ENCODE data around the gene RAD17. TPM values are rescaled to one million over a fixed set of nuclear protein-coding genes. Genes with fewer than 3 reads are reported as not detected.

RAD17 gene
- total RNA-seq, 1 donor from 2014 or later = 24.5 TPM

DNA sequence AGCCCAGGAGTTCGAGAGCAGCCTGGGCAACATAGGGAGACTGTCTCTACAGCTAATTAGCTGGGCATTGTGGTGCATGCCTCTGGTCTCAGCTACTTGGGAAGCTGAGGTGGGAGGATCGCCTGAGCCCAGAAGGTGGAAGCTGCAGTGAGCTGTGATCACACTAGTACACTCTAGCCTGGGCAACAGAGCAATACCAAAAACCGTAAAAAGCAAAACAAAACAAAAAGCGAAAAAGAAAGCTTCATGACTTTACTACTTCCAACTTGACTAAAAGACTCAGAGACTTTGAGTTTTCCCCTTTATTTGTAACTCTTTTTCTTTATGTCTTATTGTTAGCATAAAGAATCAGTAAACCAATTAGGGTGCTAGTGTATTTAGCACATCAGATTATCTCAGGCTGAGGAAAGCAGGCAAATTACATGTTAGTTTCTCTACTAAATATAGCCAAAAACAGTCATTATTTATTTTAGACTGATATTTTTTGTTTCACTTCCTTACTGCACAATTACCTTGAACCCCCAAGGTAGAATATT is 5.4 kb downstream of the RAD17 start:
- no peaks in the 10 kb centered on the region for H3K9me3 ChIP-seq (ENCODE audit: control insufficient read depth in 3 of 3, low read length in 3 of 3)
- H3K27ac ChIP-seq (ENCODE audit: low read depth, low read length) = no peak overlapping the region
- H3K4me3 ChIP-seq (ENCODE audit: low read length in 3 of 3) = no peak overlapping the region
- no peak overlapping the region for H3K9ac ChIP-seq (ENCODE audit: low read depth in 1 of 3, low read length in 3 of 3)
- no peaks in the 10 kb centered on the region for H3K27me3 ChIP-seq (ENCODE audit: control insufficient read depth in 3 of 3, insufficient read depth in 3 of 3, low read length in 3 of 3)
- H3K36me3 ChIP-seq (ENCODE audit: control insufficient read depth in 3 of 3, insufficient read depth in 3 of 3, low read length in 3 of 3) = peaks cover 9 to 21% (median 14%) of the 10 kb centered on the region in 3 donors
- peaks cover 4 to 5% (median 5%) of the 10 kb centered on the region in 3 donors for H3K4me1 ChIP-seq (ENCODE audit: control insufficient read depth in 3 of 3, insufficient read depth in 3 of 3, low read length in 3 of 3)

DNA sequence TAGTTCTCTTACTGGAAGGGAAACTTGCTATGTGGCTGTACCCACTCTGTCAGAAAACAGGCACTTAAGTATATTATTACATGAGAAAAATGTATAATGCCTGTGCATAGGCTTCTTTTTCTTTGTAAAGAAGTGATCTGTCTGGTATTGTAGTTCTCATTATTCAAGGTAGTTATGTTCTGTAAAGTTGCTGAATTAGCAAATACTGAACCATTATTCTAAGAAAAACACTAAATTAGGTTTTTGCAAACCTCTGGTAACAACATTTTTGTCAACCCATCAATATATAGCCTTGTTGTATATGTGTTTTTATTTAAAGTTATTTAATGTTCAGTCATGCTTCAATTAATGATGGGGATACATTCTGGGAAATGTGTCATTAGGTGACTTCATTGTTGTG is 8.8 kb downstream of the RAD17 start:
- no peaks in the 10 kb centered on the region for H3K9me3 ChIP-seq (ENCODE audit: control insufficient read depth in 3 of 3, low read length in 3 of 3)
- no peaks in the 10 kb centered on the region for H3K4me1 ChIP-seq (ENCODE audit: control insufficient read depth in 3 of 3, insufficient read depth in 3 of 3, low read length in 3 of 3)
- H3K27me3 ChIP-seq (ENCODE audit: control insufficient read depth in 3 of 3, insufficient read depth in 3 of 3, low read length in 3 of 3) = no peaks in the 10 kb centered on the region
- H3K4me3 ChIP-seq (ENCODE audit: low read length in 3 of 3) = no peak overlapping the region
- no peak overlapping the region for H3K27ac ChIP-seq (ENCODE audit: low read depth, low read length)
- H3K36me3 ChIP-seq (ENCODE audit: control insufficient read depth in 3 of 3, insufficient read depth in 3 of 3, low read length in 3 of 3) = peaks cover 15 to 31% (median 26%) of the 10 kb centered on the region in 3 donors
- no peak overlapping the region for H3K9ac ChIP-seq (ENCODE audit: low read depth in 1 of 3, low read length in 3 of 3)

DNA sequence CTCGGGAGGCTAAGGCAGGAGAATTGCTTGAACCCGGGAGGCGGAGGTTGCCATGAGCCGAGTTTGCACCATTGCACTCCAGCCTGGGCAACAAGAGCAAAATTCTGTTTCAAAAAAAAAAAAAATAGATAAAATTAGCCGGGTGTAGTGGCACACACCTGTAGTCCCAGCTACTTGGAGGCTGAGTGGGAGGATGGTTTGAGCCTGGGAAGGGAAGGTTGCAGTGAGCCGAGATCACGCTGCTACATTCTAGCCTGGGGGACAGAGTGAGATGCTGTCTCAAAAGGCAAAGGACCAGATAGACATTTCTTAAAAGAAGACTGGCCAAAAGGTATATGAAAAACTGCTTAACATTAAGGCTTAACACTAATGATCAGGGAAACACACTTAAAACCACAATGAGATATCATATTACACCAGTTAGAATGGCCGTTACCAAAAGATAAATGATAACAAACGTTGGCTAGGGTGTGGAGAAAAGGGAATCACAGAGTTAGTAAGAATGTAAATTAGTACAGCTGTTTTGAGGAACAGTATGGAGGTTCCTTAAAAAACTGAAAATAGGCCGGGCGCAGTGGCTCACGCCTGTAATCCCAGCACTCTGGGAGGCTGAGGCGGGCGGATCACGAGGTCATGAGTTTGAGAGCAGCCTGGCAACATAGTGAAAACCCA is 35.2 kb downstream of the RAD17 start:
- Histone ChIP-seq H3K9me3 (ENCODE audit: control insufficient read depth in 3 of 3, low read length in 3 of 3) (no peaks in the 10 kb centered on the region), H3K4me1 (ENCODE audit: control insufficient read depth in 3 of 3, insufficient read depth in 3 of 3, low read length in 3 of 3) (no peaks in the 10 kb centered on the region), H3K27ac (ENCODE audit: low read depth, low read length) (no peak overlapping the region), H3K9ac (ENCODE audit: low read depth in 1 of 3, low read length in 3 of 3) (no peak overlapping the region), H3K36me3 (ENCODE audit: control insufficient read depth in 3 of 3, insufficient read depth in 3 of 3, low read length in 3 of 3) (peaks cover 14 to 20% (median 18%) of the 10 kb centered on the region in 3 donors), H3K27me3 (ENCODE audit: control insufficient read depth in 3 of 3, insufficient read depth in 3 of 3, low read length in 3 of 3) (no peaks in the 10 kb centered on the region), H3K4me3 (ENCODE audit: low read length in 3 of 3) (no peak overlapping the region)

DNA sequence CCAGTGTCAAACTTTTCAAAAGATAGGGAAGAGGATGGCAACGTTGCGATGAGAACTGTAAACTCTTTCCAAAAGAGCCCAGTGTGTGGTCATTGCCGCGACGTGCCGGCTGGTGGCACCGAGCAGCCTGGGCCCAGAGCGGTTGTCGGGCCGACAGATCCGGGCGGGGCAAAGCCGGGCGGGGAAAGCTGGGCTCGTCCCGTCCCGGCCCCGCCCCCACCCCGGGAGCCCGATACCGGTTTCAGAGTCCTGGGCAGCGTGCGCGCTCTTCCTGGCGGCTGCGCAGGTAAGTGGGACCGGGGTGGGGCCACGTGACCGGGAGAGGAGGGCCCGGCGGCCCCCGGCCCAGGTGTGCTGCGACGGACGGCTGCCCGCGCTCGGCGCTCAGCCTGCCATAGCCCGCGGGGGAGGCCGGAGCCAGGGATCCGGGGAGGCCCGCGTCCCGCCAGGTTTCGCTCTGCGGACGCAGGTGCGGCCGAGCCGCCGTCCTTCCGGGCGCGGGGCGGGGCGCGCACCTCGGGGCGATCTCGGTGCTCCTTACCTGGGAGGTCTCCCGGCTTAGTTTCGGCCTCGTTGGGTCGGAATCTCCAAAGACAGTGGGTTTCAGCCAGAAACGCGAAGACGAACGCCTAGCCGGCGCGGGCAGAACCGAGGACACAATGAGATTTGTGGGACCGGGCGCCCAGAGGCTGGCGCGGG is 45.4 kb downstream of the RAD17 start, which contains the start of gene MARVELD2:
MARVELD2 (plus strand) TSS at position 232 of the 699 bp plus-strand sequence. CDS start 4,270 bp downstream, outside the sequence.
- peaks cover 0 to 18% (median 9%) of the 10 kb centered on the region in 3 donors for H3K36me3 ChIP-seq (ENCODE audit: control insufficient read depth in 3 of 3, insufficient read depth in 3 of 3, low read length in 3 of 3)
- no peak within 1 kb of the TSS for H3K27ac ChIP-seq (ENCODE audit: low read depth, low read length)

DNA sequence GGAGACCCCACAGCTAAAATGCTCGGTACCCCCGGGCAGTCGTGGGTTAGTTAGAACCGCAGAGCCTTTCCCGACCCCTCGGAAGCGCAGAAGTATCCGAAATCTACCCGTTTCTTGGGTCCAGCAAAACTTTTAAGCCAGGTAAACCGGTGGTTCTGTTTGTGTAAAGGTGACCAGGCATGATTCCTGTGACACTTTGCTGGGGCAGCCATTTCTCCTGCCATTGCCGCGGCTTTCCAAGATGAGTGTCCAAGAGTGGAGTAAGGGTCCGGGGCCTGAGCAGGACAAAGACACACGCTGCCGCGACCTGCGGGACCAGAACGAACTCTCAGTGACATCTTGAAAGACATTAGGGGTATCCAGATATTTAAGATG is 46.0 kb downstream of the RAD17 start:
- Histone ChIP-seq H3K36me3 (ENCODE audit: control insufficient read depth in 3 of 3, insufficient read depth in 3 of 3, low read length in 3 of 3) (peaks cover 0 to 15% (median 9%) of the 10 kb centered on the region in 3 donors), H3K27me3 (ENCODE audit: control insufficient read depth in 3 of 3, insufficient read depth in 3 of 3, low read length in 3 of 3) (no peaks in the 10 kb centered on the region), H3K27ac (ENCODE audit: low read depth, low read length) (no peak overlapping the region), H3K4me3 (ENCODE audit: low read length in 3 of 3) (no peak overlapping the region), H3K9ac (ENCODE audit: low read depth in 1 of 3, low read length in 3 of 3) (no peak overlapping the region), H3K9me3 (ENCODE audit: control insufficient read depth in 3 of 3, low read length in 3 of 3) (no peaks in the 10 kb centered on the region), H3K4me1 (ENCODE audit: control insufficient read depth in 3 of 3, insufficient read depth in 3 of 3, low read length in 3 of 3) (no peaks in the 10 kb centered on the region)

More for the DNA sequence above, 45.4 kb downstream of the RAD17 start, which contains the start of gene MARVELD2:
- no peak within 1 kb of the TSS for H3K9ac ChIP-seq (ENCODE audit: low read depth in 1 of 3, low read length in 3 of 3)
- no peak within 1 kb of the TSS for H3K4me3 ChIP-seq (ENCODE audit: low read length in 3 of 3)
- H3K27me3 ChIP-seq (ENCODE audit: control insufficient read depth in 3 of 3, insufficient read depth in 3 of 3, low read length in 3 of 3) = no peaks in the 10 kb centered on the region
- H3K4me1 ChIP-seq (ENCODE audit: control insufficient read depth in 3 of 3, insufficient read depth in 3 of 3, low read length in 3 of 3) = no peaks in the 10 kb centered on the region
- H3K9me3 ChIP-seq (ENCODE audit: control insufficient read depth in 3 of 3, low read length in 3 of 3) = no peaks in the 10 kb centered on the region

DNA sequence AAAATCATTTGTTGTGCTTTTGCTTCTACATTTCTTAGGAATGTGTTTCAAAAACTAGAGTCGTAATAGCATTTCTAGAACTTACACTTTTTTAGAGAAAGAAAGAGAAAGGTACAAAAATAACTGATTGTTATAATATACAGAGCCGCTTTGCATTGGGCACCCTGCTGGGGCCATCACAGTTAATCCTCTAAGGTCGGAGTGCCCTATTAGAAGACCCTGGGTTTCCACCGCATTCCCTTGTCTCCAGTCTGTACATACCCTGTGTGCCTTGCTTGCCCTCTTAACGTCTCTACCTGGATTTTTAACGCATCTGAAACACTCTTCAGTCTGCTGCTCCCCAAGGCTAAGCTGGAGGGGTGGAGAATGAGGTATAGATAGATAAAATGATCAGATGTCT is 46.6 kb downstream of the RAD17 start:
- Histone ChIP-seq H3K4me3 (ENCODE audit: low read length in 3 of 3) (no peak overlapping the region), H3K27me3 (ENCODE audit: control insufficient read depth in 3 of 3, insufficient read depth in 3 of 3, low read length in 3 of 3) (no peaks in the 10 kb centered on the region), H3K9me3 (ENCODE audit: control insufficient read depth in 3 of 3, low read length in 3 of 3) (no peaks in the 10 kb centered on the region), H3K36me3 (ENCODE audit: control insufficient read depth in 3 of 3, insufficient read depth in 3 of 3, low read length in 3 of 3) (peaks cover 0 to 14% (median 9%) of the 10 kb centered on the region in 3 donors), H3K9ac (ENCODE audit: low read depth in 1 of 3, low read length in 3 of 3) (no peak overlapping the region), H3K4me1 (ENCODE audit: control insufficient read depth in 3 of 3, insufficient read depth in 3 of 3, low read length in 3 of 3) (no peaks in the 10 kb centered on the region), H3K27ac (ENCODE audit: low read depth, low read length) (no peak overlapping the region)

DNA sequence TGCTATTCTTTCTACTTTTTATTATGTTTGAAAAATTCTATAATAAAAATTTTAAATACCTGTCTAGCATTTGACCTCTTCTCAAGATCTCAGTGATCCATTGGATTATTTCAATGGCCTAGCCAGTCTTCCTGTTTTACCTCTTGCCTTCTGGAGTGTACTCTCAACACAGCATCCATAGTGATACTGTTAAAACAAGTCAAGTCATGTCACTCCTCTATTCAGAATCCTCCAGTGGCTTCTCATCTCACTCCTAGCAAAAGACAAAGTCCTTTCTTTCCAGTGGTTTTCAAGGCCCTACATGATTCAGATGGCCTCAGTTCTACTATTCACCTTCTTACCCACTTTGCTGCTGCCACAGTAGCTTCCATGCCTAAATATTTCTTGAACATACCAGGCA is 47.1 kb downstream of the RAD17 start:
- Histone ChIP-seq H3K9ac (ENCODE audit: low read depth in 1 of 3, low read length in 3 of 3) (no peak overlapping the region), H3K27me3 (ENCODE audit: control insufficient read depth in 3 of 3, insufficient read depth in 3 of 3, low read length in 3 of 3) (no peaks in the 10 kb centered on the region), H3K36me3 (ENCODE audit: control insufficient read depth in 3 of 3, insufficient read depth in 3 of 3, low read length in 3 of 3) (peaks cover 0 to 9% (median 4%) of the 10 kb centered on the region in 3 donors), H3K27ac (ENCODE audit: low read depth, low read length) (no peak overlapping the region), H3K9me3 (ENCODE audit: control insufficient read depth in 3 of 3, low read length in 3 of 3) (no peaks in the 10 kb centered on the region), H3K4me3 (ENCODE audit: low read length in 3 of 3) (no peak overlapping the region), H3K4me1 (ENCODE audit: control insufficient read depth in 3 of 3, insufficient read depth in 3 of 3, low read length in 3 of 3) (no peaks in the 10 kb centered on the region)

DNA sequence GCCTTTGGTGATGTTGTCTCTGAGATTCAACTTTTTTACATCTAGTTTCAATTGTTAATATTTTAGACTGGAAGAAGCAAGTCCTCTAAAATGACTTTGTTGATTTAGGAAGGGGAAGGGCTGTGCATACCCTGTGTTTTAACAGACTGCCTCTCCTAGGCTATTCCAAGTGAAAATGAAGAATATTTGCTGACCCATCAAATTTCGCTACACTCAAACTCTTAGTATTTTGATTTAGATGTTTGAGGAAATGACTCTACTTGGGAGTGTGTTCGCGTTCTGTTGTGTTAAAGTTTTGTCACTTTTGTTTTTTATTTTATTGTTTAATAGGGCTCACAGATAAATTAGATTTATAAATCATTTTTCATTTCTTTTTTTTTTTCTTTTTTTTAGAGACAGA is 48.9 kb downstream of the RAD17 start:
- H3K4me3 ChIP-seq (ENCODE audit: low read length in 3 of 3) = no peak overlapping the region
- H3K27me3 ChIP-seq (ENCODE audit: control insufficient read depth in 3 of 3, insufficient read depth in 3 of 3, low read length in 3 of 3) = no peaks in the 10 kb centered on the region
- H3K36me3 ChIP-seq (ENCODE audit: control insufficient read depth in 3 of 3, insufficient read depth in 3 of 3, low read length in 3 of 3) = peaks cover 0 to 8% (median 0%) of the 10 kb centered on the region in 3 donors
- no peak overlapping the region for H3K27ac ChIP-seq (ENCODE audit: low read depth, low read length)
- no peaks in the 10 kb centered on the region for H3K4me1 ChIP-seq (ENCODE audit: control insufficient read depth in 3 of 3, insufficient read depth in 3 of 3, low read length in 3 of 3)
- no peaks in the 10 kb centered on the region for H3K9me3 ChIP-seq (ENCODE audit: control insufficient read depth in 3 of 3, low read length in 3 of 3)
- H3K9ac ChIP-seq (ENCODE audit: low read depth in 1 of 3, low read length in 3 of 3) = no peak overlapping the region

DNA sequence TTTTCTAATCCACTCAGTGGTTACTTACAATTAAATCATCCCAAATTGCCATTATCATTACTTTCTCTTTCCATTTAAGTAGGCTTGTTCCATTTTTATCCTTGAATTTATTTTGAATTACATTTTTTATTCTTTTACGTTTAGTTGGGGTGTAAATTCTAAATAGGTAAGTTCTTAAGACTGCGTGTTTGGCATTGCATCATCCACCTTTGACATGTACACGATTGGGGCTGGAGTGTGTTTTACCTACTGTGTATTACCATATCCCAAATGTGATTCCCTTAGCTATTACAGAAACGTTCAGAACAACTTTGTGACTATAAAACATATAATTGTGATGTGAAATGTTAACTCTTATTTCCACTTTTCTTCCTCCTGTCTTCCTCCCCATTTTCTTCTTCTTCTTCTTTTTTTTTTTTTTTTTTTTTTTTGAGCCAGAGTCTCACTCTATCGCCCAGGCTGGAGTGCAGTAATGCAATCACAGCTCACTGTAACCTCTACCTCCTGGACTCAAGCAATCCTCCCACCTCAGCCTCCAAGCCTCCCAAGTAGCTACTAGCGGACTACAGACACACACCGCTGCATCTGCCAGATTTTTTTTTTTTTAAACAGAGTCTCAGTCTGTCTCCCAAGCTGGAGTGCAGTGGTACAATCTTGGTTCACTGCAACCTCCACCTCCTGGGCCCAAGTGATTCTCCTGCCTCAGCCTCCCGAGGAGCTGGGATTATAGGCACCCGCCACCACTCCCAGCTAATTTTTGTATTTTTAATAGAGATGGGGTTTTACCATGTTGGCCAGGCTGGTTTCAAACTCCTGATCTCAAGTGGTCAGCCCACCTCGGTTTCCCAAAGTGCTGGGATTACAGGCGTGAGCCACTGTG is 62.0 kb downstream of the RAD17 start:
- Histone ChIP-seq H3K4me3 (ENCODE audit: low read length in 3 of 3) (no peak overlapping the region), H3K9ac (ENCODE audit: low read depth in 1 of 3, low read length in 3 of 3) (no peak overlapping the region), H3K9me3 (ENCODE audit: control insufficient read depth in 3 of 3, low read length in 3 of 3) (no peaks in the 10 kb centered on the region), H3K36me3 (ENCODE audit: control insufficient read depth in 3 of 3, insufficient read depth in 3 of 3, low read length in 3 of 3) (no peaks in the 10 kb centered on the region), H3K4me1 (ENCODE audit: control insufficient read depth in 3 of 3, insufficient read depth in 3 of 3, low read length in 3 of 3) (no peaks in the 10 kb centered on the region), H3K27me3 (ENCODE audit: control insufficient read depth in 3 of 3, insufficient read depth in 3 of 3, low read length in 3 of 3) (no peaks in the 10 kb centered on the region), H3K27ac (ENCODE audit: low read depth, low read length) (no peak overlapping the region)
